Fibroblast of skin of abdomen (primary cell): ENCODE measurements around the gene ZPBP.
"Not testable (repeated sequence)": the region's sequence is repeated elsewhere in the genome, so short reads cannot be mapped to it uniquely, and the experiment has no call there.

Source experiments
- DNase-seq: peaks from one replicate; pipeline ENCODE4 v3.0.0-alpha.2; 2013

Gene ZPBP

GRCh38 chr7:50041165-50041564 lies 51.9 kb downstream of the ZPBP start:
- not testable (repeated sequence) for DNase-seq

GRCh38 chr7:50037086-50037485 lies 56.0 kb downstream of the ZPBP start:
- no peak for DNase-seq

- no peak for DNase-seq
Observed at GRCh38 chr7:50022991-50023390, 70.1 kb downstream of the ZPBP start.

- no peak for DNase-seq
Observed at GRCh38 chr7:50022451-50022850, 70.6 kb downstream of the ZPBP start.

- DNase-seq, result no peak
Observed at GRCh38 chr7:49995681-49996080, 97.4 kb downstream of the ZPBP start.

- no peak for DNase-seq
Observed at GRCh38 chr7:49986191-49986590, 106.9 kb downstream of the ZPBP start.

- no peak for DNase-seq
Observed at GRCh38 chr7:49980465-49980864, 112.6 kb downstream of the ZPBP start.

- DNase-seq, result no peak
Observed at GRCh38 chr7:49976238-49976637, 116.8 kb downstream of the ZPBP start.

GRCh38 chr7:49974035-49974434 lies 119.0 kb downstream of the ZPBP start:
- DNase-seq, result no peak

GRCh38 chr7:49937608-49938007 lies 155.4 kb downstream of the ZPBP start:
- no peak for DNase-seq

- no peak for DNase-seq
Observed at GRCh38 chr7:49931627-49932026, 161.4 kb downstream of the ZPBP start.

GRCh38 chr7:49928787-49929186 lies 164.3 kb downstream of the ZPBP start:
- DNase-seq, result no peak

GRCh38 chr7:49927631-49928030 lies 165.4 kb downstream of the ZPBP start:
- no peak for DNase-seq

GRCh38 chr7:49926720-49927119 lies 166.3 kb downstream of the ZPBP start:
- no peak for DNase-seq

GRCh38 chr7:49911909-49912308 lies 181.1 kb downstream of the ZPBP start:
- no peak for DNase-seq

- DNase-seq, result no peak
Observed at GRCh38 chr7:49894543-49894942, 198.5 kb downstream of the ZPBP start.

GRCh38 chr7:49893131-49893530 lies 199.9 kb downstream of the ZPBP start:
- DNase-seq, result no peak

GRCh38 chr7:49892481-49892880 lies 200.6 kb downstream of the ZPBP start:
- no peak for DNase-seq
